A549 (cell line): ENCODE results near the gene CATSPERE.
"Not testable (repeated sequence)": the region's sequence is repeated elsewhere in the genome, so short reads cannot be mapped to it uniquely, and the experiment has no call there.

ENCODE experiments used
- CTCF ChIP-seq: fragments of >200 bp; sonication (Bioruptor Twin); formaldehyde crosslinking; IDR thresholded peaks from 3 replicates; pipeline ENCODE4 v1.5.1; 2016
- EP300 ChIP-seq, 2 experiments: fragments of >200 bp; sonication (Bioruptor Twin); formaldehyde crosslinking; IDR thresholded peaks; 2 replicates in 1 of 2; 3 replicates in 1 of 2; pipeline ENCODE4 v1.6.1; 2016 to 2017
- FOXS1 ChIP-seq: fragments of 250-450 bp; sonication (Bioruptor Pico); IDR thresholded peaks from 2 replicates; pipeline ENCODE4 v1.5.0; 2020; ENCODE audit warnings: mild to moderate bottlenecking, moderate library complexity
- HEYL ChIP-seq: fragments of 250-450 bp; sonication (Bioruptor Pico); IDR thresholded peaks from 2 replicates; pipeline ENCODE4 v1.8.0; 2021; ENCODE audit warnings: mild to moderate bottlenecking, moderate library complexity
- KDM5A ChIP-seq: fragments of 200-600 bp; sonication (generic); IDR thresholded peaks from 2 replicates; pipeline ENCODE4 v1.6.1; 2016; ENCODE audit warnings: antibody characterized with exemption, mild to moderate bottlenecking
- MYC ChIP-seq: IDR thresholded peaks from 2 replicates; pipeline ENCODE4 v1.6.1; 2012; ENCODE audit warnings: mild to moderate bottlenecking, inconsistent platforms, low read length, improper control_type of control experiment, borderline replicate concordance
- PHF8 ChIP-seq: fragments of 200-600 bp; sonication (generic); IDR thresholded peaks from 2 replicates; pipeline ENCODE4 v1.6.1; 2016; ENCODE audit warnings: low read depth, mild to moderate bottlenecking, antibody characterized with exemption, moderate library complexity, borderline replicate concordance
- POLR2A ChIP-seq: IDR thresholded peaks from 2 replicates; pipeline ENCODE4 v1.6.1; 2012; ENCODE audit warnings: mild to moderate bottlenecking, low read length
- RAD21 ChIP-seq, 2 experiments: fragments of >200 bp in 1 of 2; sonication (Bioruptor Twin) in 1 of 2; formaldehyde crosslinking in 1 of 2; IDR thresholded peaks in 1 of 2; conservative IDR thresholded peaks in 1 of 2; 2 replicates in 1 of 2; 3 replicates in 1 of 2; pipeline ENCODE4 v1.6.1; 2012 to 2018; ENCODE audit warnings: inconsistent platforms in 1 of 2
- RCOR1 ChIP-seq: fragments of 150-350 bp; IDR thresholded peaks from 2 replicates; pipeline ENCODE4 v1.6.1; 2014; ENCODE audit warnings: antibody characterized with exemption, low read length, low read depth
- RFX5 ChIP-seq: fragments of 450-650 bp; IDR thresholded peaks from 2 replicates; pipeline ENCODE4 v1.7.1; 2014; ENCODE audit warnings: antibody characterized with exemption, mild to moderate bottlenecking, moderate library complexity
- SMC3 ChIP-seq: fragments of >200 bp; sonication (Bioruptor Twin); formaldehyde crosslinking; IDR thresholded peaks from 3 replicates; pipeline ENCODE4 v1.6.1; 2018; ENCODE audit warnings: inconsistent platforms
- SREBF2 ChIP-seq: fragments of 450-650 bp; IDR thresholded peaks from 2 replicates; pipeline ENCODE4 v1.6.1; 2014; ENCODE audit warnings: mild to moderate bottlenecking, moderate library complexity
- USF2 ChIP-seq: fragments of 450-650 bp; IDR thresholded peaks from 2 replicates; pipeline ENCODE4 v1.6.1; 2014; ENCODE audit warnings: antibody characterized with exemption

GRCh38 chr1:244661569-244662312 lies 200.7 kb downstream of the CATSPERE start:
- TF ChIP-seq EP300 (IDR thresholded peaks at IDR 0.05); MYC; CTCF; SMC3; PHF8; POLR2A; RAD21 (conservative IDR thresholded peaks at IDR 0.05 in 1 of 2, IDR thresholded peaks at IDR 0.05 in 1 of 2); RCOR1; SREBF2; HEYL (CRISPR knock-in tag); RFX5; KDM5A; USF2; FOXS1 (CRISPR knock-in tag): not testable (repeated sequence)
